Subcutaneous preadipocyte (primary cell): ENCODE data around the gene PARD6B. TPM values are rescaled to one million over a fixed set of nuclear protein-coding genes. Genes with fewer than 3 reads are reported as not detected.

Experiments used
- total RNA-seq: library from RNA; depleted of rRNA; stranded (reverse); fragments of >200 nt; gene quantifications from 2 replicates; pipeline ENCODE4 v1.2.3, GENCODE V29; 2012

Gene PARD6B, protein sequence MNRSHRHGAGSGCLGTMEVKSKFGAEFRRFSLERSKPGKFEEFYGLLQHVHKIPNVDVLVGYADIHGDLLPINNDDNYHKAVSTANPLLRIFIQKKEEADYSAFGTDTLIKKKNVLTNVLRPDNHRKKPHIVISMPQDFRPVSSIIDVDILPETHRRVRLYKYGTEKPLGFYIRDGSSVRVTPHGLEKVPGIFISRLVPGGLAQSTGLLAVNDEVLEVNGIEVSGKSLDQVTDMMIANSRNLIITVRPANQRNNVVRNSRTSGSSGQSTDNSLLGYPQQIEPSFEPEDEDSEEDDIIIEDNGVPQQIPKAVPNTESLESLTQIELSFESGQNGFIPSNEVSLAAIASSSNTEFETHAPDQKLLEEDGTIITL
- total RNA-seq = 0.37 and 0.59 TPM in 2 replicates

GRCh38 chr20:50731055-50731929 lies at the start of gene PARD6B:
Gene PARD6B (plus strand): TSS chr20:50731580. CDS start chr20:50731787, 207 bp downstream.

GRCh38 chr20:50690650-50691572 lies 40.5 kb upstream of the PARD6B start, which contains the start of gene RIPOR3:
Gene RIPOR3 (minus strand): TSS chr20:50691542. CDS start chr20:50691128, 414 bp downstream.

DNA sequence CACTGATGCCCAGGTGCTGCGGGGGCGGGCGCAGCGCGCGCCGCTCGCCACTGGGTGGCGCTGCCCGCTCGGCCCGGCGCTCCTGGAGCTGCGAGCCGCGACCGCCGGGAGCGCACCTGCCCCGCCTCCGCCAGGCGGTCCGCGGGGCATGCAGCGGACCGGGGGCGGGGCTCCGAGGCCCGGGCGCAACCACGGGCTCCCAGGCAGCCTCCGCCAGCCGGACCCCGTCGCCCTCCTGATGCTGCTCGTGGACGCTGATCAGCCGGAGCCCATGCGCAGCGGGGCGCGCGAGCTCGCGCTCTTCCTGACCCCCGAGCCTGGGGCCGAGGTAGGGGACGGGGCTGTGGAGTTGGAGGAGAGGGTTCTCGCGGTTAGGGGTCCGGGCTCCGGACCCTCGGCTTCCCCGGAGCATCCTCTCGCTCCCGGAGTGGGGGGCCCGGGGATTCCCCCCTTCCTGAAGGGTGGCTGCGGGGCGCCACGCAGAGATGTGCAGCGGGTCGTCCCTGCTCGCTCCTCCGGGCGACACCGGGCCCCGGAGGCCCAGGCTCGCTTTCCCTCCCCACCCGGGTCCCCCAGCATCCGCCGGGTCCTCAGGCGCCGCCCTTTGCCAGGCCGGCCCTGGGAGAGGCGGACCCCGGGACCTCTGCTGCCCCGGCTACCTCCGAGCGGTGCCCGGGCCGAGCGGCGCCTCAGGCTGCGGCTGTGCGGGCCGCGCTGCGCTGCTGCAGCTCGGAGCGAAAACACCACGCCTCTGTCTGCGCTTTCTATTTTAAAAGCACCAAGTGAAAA lies 63.7 kb downstream of the PARD6B start, which contains the start of gene BCAS4:
Gene BCAS4, plus strand, starts transcription at position 216 of the 789 bp plus-strand sequence. Its CDS starts 23 bp downstream, at position 239.

Other genes with a start within 250 kb of the PARD6B start
- 25.0 and 43.8 TPM in 2 replicates for gene PTPN1, start 221.2 kb upstream of the PARD6B start, total RNA-seq
- 2.2 and 19.8 TPM in 2 replicates for gene RIPOR3, start 40.0 kb upstream of the PARD6B start, total RNA-seq
- 2.6 and 3.7 TPM in 2 replicates for gene BCAS4, start 63.5 kb downstream of the PARD6B start, total RNA-seq
- gene ADNP, start 199.9 kb downstream of the PARD6B start, total RNA-seq = 23.1 and 28.7 TPM in 2 replicates
- gene DPM1, start 227.0 kb downstream of the PARD6B start, total RNA-seq = 40.9 and 58.8 TPM in 2 replicates
- 10.3 and 11.3 TPM in 2 replicates for gene MOCS3, start 227.2 kb downstream of the PARD6B start, total RNA-seq